ENCODE measurements around the gene HOXB7.

The HOXB7 gene

GRCh38 chr17:48564188-48565021, 46.4 kb downstream of the HOXB7 start:
- no peak for DNase-seq

GRCh38 chr17:48563867-48564187, 47.0 kb downstream of the HOXB7 start:
- no peak for DNase-seq

GRCh38 chr17:48563385-48563838, 47.4 kb downstream of the HOXB7 start:
- DNase-seq, result no peak

GRCh38 chr17:48562934-48563333, 47.9 kb downstream of the HOXB7 start:
- no peak for DNase-seq

GRCh38 chr17:48561884-48562810, 48.7 kb downstream of the HOXB7 start:
- no peak for DNase-seq

GRCh38 chr17:48559840-48560817, 50.7 kb downstream of the HOXB7 start:
- no peak for DNase-seq

- no peak for DNase-seq
Observed at GRCh38 chr17:48559122-48559839, 51.5 kb downstream of the HOXB7 start.

GRCh38 chr17:48558831-48559121, 52.0 kb downstream of the HOXB7 start:
- no peak for DNase-seq

- no peak for DNase-seq
Observed at GRCh38 chr17:48558057-48558830, 52.6 kb downstream of the HOXB7 start.

All from SW 1271 (cell line).